Right lobe of liver (tissue), 4 donors: Measurements from ENCODE around the gene BEST1.

ENCODE experiments used
- CTCF ChIP-seq, 4 donors: fragments of 200-600 bp in 3 of 4; fragments of 450-650 bp in 1 of 4; IDR thresholded peaks; one replicate each; pipeline versions ENCODE4 v1.5.1 to v1.8.0; 2016 to 2022; ENCODE audit warnings: antibody characterized with exemption in 4 of 4, mild to moderate bottlenecking in 2 of 4
- POLR2A ChIP-seq: fragments of 450-650 bp; IDR thresholded peaks from one replicate; pipeline ENCODE4 v1.6.1; 2017; ENCODE audit warnings: antibody characterized with exemption, mild to moderate bottlenecking
- donor health status: DM: no; HTN: no; CAD: no.
- donor health status: DM: no; HTN: no; CAD: no.
- donor health status: DM: no; HTN: yes; CAD: no.

DNA sequence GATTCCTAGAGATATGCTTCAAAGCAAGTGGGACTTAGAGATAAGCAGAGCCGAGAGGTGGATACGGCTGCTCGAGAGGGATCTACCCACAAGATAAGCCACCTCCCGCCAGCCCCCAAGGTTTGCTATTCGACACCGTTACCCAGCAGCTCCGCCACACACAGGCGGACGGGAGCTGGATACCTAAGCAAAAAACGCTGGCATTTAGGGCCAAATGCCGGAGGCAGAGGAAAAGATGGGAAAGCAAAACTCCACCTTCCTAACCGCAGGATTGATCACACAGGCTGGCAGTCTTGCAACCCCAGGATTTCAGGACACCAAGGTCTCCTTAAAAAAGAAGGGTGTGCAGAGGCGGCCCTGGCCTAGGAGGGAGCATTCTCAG is 16.6 kb downstream of the BEST1 start:
- TF ChIP-seq CTCF (IDR thresholded peaks at IDR 0.05) (no peak), POLR2A (no peak)
